ENCODE measurements around the gene CA5B.

- no peak for TF ChIP-seq CTCF (conservative IDR thresholded peaks at IDR 0.05)
- no peak for TF ChIP-seq EZH2 (IDR thresholded peaks at IDR 0.05; ENCODE audit: low read depth)
These were observed 74.3 kb downstream of the CA5B start for GRCh38 chrX:15812192-15812938.

All from PC-9 (cell line).